ENCODE data around the gene DR1. TPM values are rescaled to one million over a fixed set of nuclear protein-coding genes. Genes with fewer than 3 reads are reported as not detected.

The DR1 gene
- total RNA-seq, 1 donor from 2014 or later: 62.3 TPM

DNA sequence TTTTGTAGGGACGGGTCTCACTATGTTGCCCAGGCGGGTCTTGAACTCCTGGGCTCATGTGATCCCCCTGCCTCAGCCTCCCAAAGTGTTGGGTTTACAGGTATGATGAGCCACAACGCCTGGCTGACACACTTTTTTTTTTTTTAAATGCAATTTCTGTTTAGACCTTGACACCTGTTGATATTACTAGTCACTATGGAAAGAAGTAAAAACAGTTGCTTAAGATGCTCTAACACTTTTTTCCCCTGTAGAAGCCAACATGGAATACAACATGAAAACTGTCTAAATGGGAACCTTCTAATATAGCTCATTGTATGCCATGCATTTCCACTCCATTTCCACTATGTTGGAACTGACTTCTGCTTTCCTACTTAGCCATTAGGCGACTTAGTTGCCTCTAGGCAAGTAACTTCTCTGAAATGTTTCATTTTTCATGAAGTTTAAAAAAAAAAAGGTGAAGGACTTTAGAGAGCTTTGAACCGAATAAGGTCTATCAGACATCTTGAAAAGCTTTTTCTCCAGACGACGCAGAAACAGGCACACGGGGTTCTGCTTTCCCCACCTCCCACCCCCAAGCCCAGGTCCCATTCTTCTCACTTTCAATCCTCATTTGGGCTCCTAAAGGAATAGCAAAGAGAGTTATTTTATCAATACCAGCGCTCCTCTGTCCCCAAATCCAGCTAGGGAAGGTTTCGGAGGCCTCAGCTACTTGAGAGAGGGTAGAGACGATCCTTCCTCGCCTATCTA, 648 bp upstream of the DR1 start:
- H3K4me3 Mint-ChIP-seq: peak overlapping the region; percentile 100

DNA sequence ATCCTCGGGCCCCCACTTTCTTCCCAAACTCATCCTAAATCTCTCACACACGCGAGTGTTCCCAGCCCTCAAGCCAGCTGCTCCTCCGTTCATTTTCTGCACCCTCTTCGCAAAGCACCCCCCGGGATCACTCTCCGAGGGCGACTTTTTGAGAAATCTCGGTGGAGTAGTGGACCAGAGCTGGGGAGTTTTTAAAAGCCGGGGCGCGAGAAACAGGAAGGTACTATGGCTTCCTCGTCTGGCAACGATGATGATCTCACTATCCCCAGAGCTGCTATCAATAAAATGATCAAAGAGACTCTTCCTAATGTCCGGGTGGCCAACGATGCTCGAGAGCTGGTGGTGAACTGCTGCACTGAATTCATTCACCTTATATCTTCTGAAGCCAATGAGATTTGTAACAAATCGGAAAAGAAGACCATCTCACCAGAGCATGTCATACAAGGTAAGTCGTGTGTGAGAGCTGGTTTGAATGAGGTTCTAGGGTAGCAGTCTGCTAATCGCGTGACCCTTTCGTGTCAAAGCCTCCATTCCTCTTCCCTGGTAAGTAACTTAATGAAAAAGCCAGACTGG, 800 bp downstream of the DR1 start:
- no peak for DNase-seq
- ATAC-seq (ENCODE audit: low read depth): peak; percentile 40
- peaks cover 42% of the 10 kb centered on the region for H3K36me3 Mint-ChIP-seq (ENCODE audit: low read depth)
- H3K27ac Mint-ChIP-seq: peak overlapping the region; percentile 99
- no peaks in the 10 kb centered on the region for H3K27me3 Mint-ChIP-seq
- H3K9me3 Mint-ChIP-seq: no peaks in the 10 kb centered on the region
- intact Hi-C loops (cut with micrococcal nuclease): loop anchor here (1.0 to 10.0 kb wide), 14 partner anchors 9 to 1071 kb away; partner anchors contain the start of genes ABCD3, BCAR3, CCDC18 and DIPK1A
- POLR2A ChIA-PET: interaction anchor here (0.6 to 2.7 kb wide), 12 partner anchors 12 to 1727 kb away, joined by 3 to 41 read pairs (median 16); partner anchors contain the start of genes ALG14, DIPK1A, DNTTIP2 and EVI5
- CTCF ChIA-PET: no interaction called here
- H3K4me1 Mint-ChIP-seq: peaks cover 53% of the 10 kb centered on the region
- TF ChIP-seq, protein P1, sequence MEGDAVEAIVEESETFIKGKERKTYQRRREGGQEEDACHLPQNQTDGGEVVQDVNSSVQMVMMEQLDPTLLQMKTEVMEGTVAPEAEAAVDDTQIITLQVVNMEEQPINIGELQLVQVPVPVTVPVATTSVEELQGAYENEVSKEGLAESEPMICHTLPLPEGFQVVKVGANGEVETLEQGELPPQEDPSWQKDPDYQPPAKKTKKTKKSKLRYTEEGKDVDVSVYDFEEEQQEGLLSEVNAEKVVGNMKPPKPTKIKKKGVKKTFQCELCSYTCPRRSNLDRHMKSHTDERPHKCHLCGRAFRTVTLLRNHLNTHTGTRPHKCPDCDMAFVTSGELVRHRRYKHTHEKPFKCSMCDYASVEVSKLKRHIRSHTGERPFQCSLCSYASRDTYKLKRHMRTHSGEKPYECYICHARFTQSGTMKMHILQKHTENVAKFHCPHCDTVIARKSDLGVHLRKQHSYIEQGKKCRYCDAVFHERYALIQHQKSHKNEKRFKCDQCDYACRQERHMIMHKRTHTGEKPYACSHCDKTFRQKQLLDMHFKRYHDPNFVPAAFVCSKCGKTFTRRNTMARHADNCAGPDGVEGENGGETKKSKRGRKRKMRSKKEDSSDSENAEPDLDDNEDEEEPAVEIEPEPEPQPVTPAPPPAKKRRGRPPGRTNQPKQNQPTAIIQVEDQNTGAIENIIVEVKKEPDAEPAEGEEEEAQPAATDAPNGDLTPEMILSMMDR (IDR thresholded peaks at IDR 0.05): no peak
- peak overlapping the region; percentile 100 for H3K4me3 Mint-ChIP-seq

More for the DNA sequence above, 648 bp upstream of the DR1 start:
- DNase-seq (no peak), ATAC-seq (ENCODE audit: low read depth) (peak; percentile 10)
- Mint-ChIP-seq H3K4me1 (peaks cover 41% of the 10 kb centered on the region), H3K9me3 (no peaks in the 10 kb centered on the region), H3K36me3 (ENCODE audit: low read depth) (peaks cover 33% of the 10 kb centered on the region), H3K27ac (peak overlapping the region; percentile 99), H3K27me3 (no peaks in the 10 kb centered on the region)
- ChIA-PET POLR2A (interaction anchor here (0.7 to 2.7 kb wide), 24 partner anchors 9 to 1618 kb away, joined by 3 to 41 read pairs (median 5); partner anchors contain the start of genes DIPK1A, DNTTIP2, FNBP1L and MTF2), CTCF (interaction anchor here (1.4 kb wide), 2 partner anchors 40 to 265 kb away, joined by 4 to 6 read pairs; no protein-coding TSS in a partner anchor)
- intact Hi-C loops (cut with micrococcal nuclease): loop anchor here (1.0 to 10.0 kb wide), 10 partner anchors 266 to 1072 kb away; partner anchors contain the start of genes ABCD3, BCAR3, DIPK1A and EVI5
- TF ChIP-seq, protein P1 (IDR thresholded peaks at IDR 0.05): no peak

DNA sequence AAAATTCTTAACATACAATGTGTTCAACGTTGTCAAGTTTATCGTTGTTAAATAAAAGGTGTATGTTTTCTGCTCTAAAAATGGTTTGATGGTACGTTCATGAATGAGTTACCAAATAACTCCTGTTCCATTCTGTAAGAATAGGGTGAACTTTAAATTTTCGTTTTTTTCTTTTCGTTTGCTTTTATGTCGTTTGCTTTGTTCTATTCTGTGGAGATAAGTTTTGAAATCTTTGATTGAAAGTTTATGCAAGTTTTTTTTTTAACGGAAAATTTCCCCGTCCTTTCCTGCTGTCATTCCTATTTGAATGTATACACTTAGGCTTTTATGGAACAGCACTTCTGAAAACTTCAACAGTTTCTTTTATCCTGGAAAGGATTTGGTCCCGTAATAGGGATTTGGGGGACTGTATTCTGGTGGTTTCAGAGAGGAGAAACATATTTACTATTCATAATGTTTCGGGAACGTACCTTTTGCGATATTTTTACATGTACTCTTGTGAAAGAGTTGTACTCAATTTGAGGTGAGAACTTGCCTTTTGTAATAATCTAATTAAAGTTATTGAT, 1.7 kb downstream of the DR1 start:
- Mint-ChIP-seq H3K36me3 (ENCODE audit: low read depth) (peaks cover 45% of the 10 kb centered on the region), H3K4me3 (peak overlapping the region; percentile 100), H3K27ac (peak overlapping the region; percentile 99), H3K4me1 (peaks cover 56% of the 10 kb centered on the region), H3K27me3 (no peaks in the 10 kb centered on the region), H3K9me3 (no peaks in the 10 kb centered on the region)
- ChIA-PET CTCF (no interaction called here), POLR2A (interaction anchor here (2.5 to 2.7 kb wide), 2 partner anchors 268 to 499 kb away, joined by 23 to 41 read pairs; partner anchors contain the start of gene MTF2)
- TF ChIP-seq, protein P1 (IDR thresholded peaks at IDR 0.05): no peak
- ATAC-seq (ENCODE audit: low read depth) (no peak), DNase-seq (no peak)
- intact Hi-C loops (cut with micrococcal nuclease): loop anchor here (2.0 to 10.0 kb wide), 9 partner anchors 13 to 1070 kb away; partner anchors contain the start of genes ABCD3, BCAR3, DIPK1A and EVI5

DNA sequence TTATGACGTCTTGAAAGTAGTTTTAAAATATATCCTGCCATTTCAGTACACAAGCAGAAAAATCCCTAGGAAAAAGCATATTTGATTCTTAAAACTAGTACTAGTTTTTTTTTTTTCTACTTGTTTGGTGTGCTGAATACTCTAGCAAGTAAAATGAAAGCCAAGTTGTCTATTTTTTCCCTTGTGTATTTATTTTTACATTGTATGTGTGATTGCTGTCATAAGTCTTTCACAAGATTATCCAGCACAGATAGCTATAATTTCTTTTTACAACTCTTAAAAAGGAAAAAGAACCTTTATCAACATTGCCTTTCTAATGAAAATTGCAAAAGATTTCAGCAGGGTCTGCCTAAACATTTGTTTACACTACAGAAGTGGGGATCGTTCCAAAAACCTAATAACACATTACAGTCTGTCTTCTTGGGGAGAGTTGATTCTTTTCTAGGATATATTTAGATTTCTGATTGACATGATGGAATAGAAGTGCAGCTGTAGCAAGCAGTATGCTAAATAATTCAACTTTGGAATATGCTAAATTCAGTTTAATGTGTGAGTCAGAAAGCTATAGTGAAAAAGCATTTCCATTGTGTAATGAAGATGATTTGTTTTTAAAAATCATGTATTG, 2.5 kb downstream of the DR1 start:
- peaks cover 50% of the 10 kb centered on the region for H3K36me3 Mint-ChIP-seq (ENCODE audit: low read depth)
- no peak overlapping the region for H3K27ac Mint-ChIP-seq
- ATAC-seq (ENCODE audit: low read depth) (no peak), DNase-seq (no peak)
- TF ChIP-seq, protein P1 (IDR thresholded peaks at IDR 0.05): no peak
- ChIA-PET POLR2A (no interaction called here), CTCF (no interaction called here)
- H3K4me1 Mint-ChIP-seq: peaks cover 61% of the 10 kb centered on the region
- intact Hi-C loops (cut with micrococcal nuclease): loop anchor here (5.0 to 10.0 kb wide), 8 partner anchors 337 to 1069 kb away; partner anchors contain the start of genes ABCD3, BCAR3, DIPK1A and EVI5
- H3K27me3 Mint-ChIP-seq: no peaks in the 10 kb centered on the region
- peak overlapping the region; percentile 100 for H3K4me3 Mint-ChIP-seq
- H3K9me3 Mint-ChIP-seq: no peaks in the 10 kb centered on the region
